A549 (cell line): ENCODE results near the gene EIF4B.

Source experiments
- EP300 ChIP-seq, 2 experiments: fragments of >200 bp; sonication (Bioruptor Twin); formaldehyde crosslinking; IDR thresholded peaks; 2 replicates in 1 of 2; 3 replicates in 1 of 2; pipeline ENCODE4 v1.6.1; 2016 to 2017
- KDM1A ChIP-seq: fragments of 200-600 bp; sonication (generic); IDR thresholded peaks from 2 replicates; pipeline ENCODE4 v1.6.1; 2016; ENCODE audit warnings: low read depth, mild to moderate bottlenecking
- POLR2A ChIP-seq: IDR thresholded peaks from 2 replicates; pipeline ENCODE4 v1.6.1; 2012; ENCODE audit warnings: mild to moderate bottlenecking, low read length
- ZFP36 ChIP-seq: fragments of 450-650 bp; IDR thresholded peaks from 2 replicates; pipeline ENCODE4 v1.6.1; 2014; ENCODE audit warnings: borderline replicate concordance; ENCODE audit not compliant: partially characterized antibody
- TF ChIP-seq, protein P1 (sequence below): IDR thresholded peaks from 2 replicates; pipeline ENCODE4 v1.6.1; 2012
- TF ChIP-seq, protein P2 (sequence below): fragments of >200 bp; sonication (Bioruptor Twin); formaldehyde crosslinking; IDR thresholded peaks from 3 replicates; pipeline ENCODE4 v1.5.1; 2016
- TF ChIP-seq, protein P3 (sequence below): fragments of >200 bp; sonication (Bioruptor Twin); formaldehyde crosslinking; IDR thresholded peaks from 3 replicates; pipeline ENCODE4 v1.6.1; 2016
- TF ChIP-seq, protein P4 (sequence below): fragments of 450-650 bp; IDR thresholded peaks from 2 replicates; pipeline ENCODE4 v1.6.1; 2014; ENCODE audit warnings: antibody characterized with exemption

DNA sequence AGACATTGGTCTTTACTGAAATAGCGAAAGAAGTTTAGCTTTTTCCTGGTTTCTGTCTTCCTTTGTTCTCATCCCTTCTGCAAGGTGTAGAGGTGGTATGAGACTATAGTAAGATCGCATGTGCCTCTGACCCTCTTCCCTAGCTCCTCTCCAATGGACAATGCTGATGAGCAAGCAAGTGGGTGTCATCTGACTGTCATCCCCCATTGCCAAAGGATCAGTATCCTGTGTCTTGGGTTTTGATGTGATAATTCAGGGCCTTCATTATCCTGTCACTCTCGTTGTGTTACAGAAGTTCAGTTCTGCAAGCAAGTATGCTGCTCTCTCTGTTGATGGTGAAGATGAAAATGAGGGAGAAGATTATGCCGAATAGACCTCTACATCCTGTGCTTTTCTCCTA, 33.6 kb downstream of the EIF4B start:
- TF ChIP-seq KDM1A (no peak), POLR2A (no peak), EP300 (IDR thresholded peaks at IDR 0.05) (no peak), ZFP36 (no peak)
- TF ChIP-seq, protein P1, sequence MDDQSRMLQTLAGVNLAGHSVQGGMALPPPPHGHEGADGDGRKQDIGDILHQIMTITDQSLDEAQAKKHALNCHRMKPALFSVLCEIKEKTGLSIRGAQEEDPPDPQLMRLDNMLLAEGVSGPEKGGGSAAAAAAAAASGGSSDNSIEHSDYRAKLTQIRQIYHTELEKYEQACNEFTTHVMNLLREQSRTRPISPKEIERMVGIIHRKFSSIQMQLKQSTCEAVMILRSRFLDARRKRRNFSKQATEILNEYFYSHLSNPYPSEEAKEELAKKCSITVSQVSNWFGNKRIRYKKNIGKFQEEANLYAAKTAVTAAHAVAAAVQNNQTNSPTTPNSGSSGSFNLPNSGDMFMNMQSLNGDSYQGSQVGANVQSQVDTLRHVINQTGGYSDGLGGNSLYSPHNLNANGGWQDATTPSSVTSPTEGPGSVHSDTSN, result no peak
- TF ChIP-seq, protein P2, sequence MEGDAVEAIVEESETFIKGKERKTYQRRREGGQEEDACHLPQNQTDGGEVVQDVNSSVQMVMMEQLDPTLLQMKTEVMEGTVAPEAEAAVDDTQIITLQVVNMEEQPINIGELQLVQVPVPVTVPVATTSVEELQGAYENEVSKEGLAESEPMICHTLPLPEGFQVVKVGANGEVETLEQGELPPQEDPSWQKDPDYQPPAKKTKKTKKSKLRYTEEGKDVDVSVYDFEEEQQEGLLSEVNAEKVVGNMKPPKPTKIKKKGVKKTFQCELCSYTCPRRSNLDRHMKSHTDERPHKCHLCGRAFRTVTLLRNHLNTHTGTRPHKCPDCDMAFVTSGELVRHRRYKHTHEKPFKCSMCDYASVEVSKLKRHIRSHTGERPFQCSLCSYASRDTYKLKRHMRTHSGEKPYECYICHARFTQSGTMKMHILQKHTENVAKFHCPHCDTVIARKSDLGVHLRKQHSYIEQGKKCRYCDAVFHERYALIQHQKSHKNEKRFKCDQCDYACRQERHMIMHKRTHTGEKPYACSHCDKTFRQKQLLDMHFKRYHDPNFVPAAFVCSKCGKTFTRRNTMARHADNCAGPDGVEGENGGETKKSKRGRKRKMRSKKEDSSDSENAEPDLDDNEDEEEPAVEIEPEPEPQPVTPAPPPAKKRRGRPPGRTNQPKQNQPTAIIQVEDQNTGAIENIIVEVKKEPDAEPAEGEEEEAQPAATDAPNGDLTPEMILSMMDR, result no peak
- TF ChIP-seq, protein P3, sequence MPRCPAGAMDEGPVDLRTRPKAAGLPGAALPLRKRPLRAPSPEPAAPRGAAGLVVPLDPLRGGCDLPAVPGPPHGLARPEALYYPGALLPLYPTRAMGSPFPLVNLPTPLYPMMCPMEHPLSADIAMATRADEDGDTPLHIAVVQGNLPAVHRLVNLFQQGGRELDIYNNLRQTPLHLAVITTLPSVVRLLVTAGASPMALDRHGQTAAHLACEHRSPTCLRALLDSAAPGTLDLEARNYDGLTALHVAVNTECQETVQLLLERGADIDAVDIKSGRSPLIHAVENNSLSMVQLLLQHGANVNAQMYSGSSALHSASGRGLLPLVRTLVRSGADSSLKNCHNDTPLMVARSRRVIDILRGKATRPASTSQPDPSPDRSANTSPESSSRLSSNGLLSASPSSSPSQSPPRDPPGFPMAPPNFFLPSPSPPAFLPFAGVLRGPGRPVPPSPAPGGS, result no peak
- TF ChIP-seq, protein P4, sequence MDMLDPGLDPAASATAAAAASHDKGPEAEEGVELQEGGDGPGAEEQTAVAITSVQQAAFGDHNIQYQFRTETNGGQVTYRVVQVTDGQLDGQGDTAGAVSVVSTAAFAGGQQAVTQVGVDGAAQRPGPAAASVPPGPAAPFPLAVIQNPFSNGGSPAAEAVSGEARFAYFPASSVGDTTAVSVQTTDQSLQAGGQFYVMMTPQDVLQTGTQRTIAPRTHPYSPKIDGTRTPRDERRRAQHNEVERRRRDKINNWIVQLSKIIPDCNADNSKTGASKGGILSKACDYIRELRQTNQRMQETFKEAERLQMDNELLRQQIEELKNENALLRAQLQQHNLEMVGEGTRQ, result no peak
